ENCODE data around the gene DENND4A. TPM values are rescaled to one million over a fixed set of nuclear protein-coding genes. Genes with fewer than 3 reads are reported as not detected.
A peak's percentile ranks its signal among the peaks of the same experiment; 100 is the strongest.

Gene DENND4A
- total RNA-seq, 1 experiment from 2014 or later = 6.2 TPM

DNA sequence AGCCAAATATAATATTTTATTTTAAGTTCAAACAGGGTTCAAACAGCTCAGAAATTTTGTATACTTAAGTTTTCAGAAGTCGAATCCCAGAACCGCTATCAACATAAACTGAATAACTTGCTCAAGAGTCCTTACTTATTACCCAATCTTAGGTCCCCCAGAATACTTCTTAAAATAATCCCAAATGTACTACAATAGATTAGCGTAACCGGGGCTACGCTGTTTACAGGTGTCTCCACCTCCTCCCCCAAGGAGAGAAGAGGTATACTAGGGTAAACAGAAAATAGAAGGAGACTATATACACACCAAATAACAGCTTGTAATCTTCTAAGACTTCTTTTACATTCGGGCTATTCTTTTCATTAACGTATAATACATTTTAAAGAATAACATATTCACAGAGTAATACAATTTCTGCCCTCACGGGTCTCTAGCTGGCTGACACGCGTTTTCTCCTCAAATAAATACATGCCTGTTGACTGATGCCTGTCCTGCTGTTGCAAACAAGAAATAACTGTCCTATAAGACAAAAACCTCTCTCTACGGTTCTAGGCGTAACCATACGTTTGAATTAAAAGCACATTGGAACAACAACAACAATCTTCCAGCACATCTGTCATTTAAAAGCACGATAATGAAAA, 1.3 kb downstream of the DENND4A start:
- intact Hi-C loops (cut with micrococcal nuclease) = no loop called here
- ATAC-seq = no peak
- Histone ChIP-seq H3K9me2 (replicated peaks; ENCODE audit: low read length) (no peaks in the 10 kb centered on the region), H3K27me3 (ENCODE audit: low read length) (no peaks in the 10 kb centered on the region), H3K27ac (ENCODE audit: low read length) (no peak overlapping the region), H2AFZ (ENCODE audit: low read length) (peak overlapping the region; percentile 42), H3F3A (ENCODE audit: low read length, unreplicated experiment) (no peaks in the 10 kb centered on the region), H3K9ac (ENCODE audit: low read length) (peak overlapping the region; percentile 55), H3K79me2 (ENCODE audit: low read length) (peaks cover 29% of the 10 kb centered on the region), H3K9me3 (ENCODE audit: low read length) (no peaks in the 10 kb centered on the region), H3K36me3 (ENCODE audit: low read depth, low read length) (no peaks in the 10 kb centered on the region), H3K4me3 (ENCODE audit: low read length) (peak overlapping the region; percentile 88), H3K4me2 (ENCODE audit: low read length) (peak overlapping the region; percentile 85), H4K20me1 (ENCODE audit: low read length) (no peaks in the 10 kb centered on the region), H3K4me1 (ENCODE audit: insufficient read depth, low read length) (peaks cover 12% of the 10 kb centered on the region)
- TSS peak; percentile 58 for BruUV-seq (replicated peaks)
- CTCF ChIA-PET = interaction anchor here (0.7 kb wide), 1 partner anchor 44 kb away, joined by 4 read pairs; no protein-coding TSS in a partner anchor
- POLR2A ChIA-PET (ENCODE audit: unreplicated experiment) = interaction anchor here (0.6 kb wide), 1 partner anchor 82 kb away, joined by 3 read pairs; no protein-coding TSS in a partner anchor
- TF ChIP-seq EZH2 (IDR thresholded peaks at IDR 0.05; ENCODE audit: low read length, unreplicated experiment) = no peak
- no peak for TF ChIP-seq EZH2phosphoT487 (IDR thresholded peaks at IDR 0.05; ENCODE audit: borderline replicate concordance, low read length)
- no peak for TF ChIP-seq CTCF (conservative IDR thresholded peaks at IDR 0.05; ENCODE audit: low read depth, low read length)
- peak; percentile 10 for DNase-seq

- H3K4me3 ChIP-seq (ENCODE audit: low read length) = peak overlapping the region; percentile 88; the same call in 1 of the 2 replicates
- no peaks in the 10 kb centered on the region for H3K9me2 ChIP-seq (replicated peaks; ENCODE audit: low read length)
- H3K27ac ChIP-seq (ENCODE audit: low read length) = no peak overlapping the region
- no peak overlapping the region for H3K9ac ChIP-seq (ENCODE audit: low read length)
- no peaks in the 10 kb centered on the region for H3K36me3 ChIP-seq (ENCODE audit: low read depth, low read length)
- H3K79me2 ChIP-seq (ENCODE audit: low read length) = peaks cover 31% of the 10 kb centered on the region
- DNase-seq (no peak), ATAC-seq (no peak)
- ChIA-PET CTCF (no interaction called here), POLR2A (ENCODE audit: unreplicated experiment) (interaction anchor here (0.6 kb wide), 1 partner anchor 81 kb away, joined by 3 read pairs; no protein-coding TSS in a partner anchor)
- H3K4me2 ChIP-seq (ENCODE audit: low read length) = peak overlapping the region; percentile 85
- no peaks in the 10 kb centered on the region for H3K27me3 ChIP-seq (ENCODE audit: low read length)
- H3F3A ChIP-seq (ENCODE audit: low read length, unreplicated experiment) = no peaks in the 10 kb centered on the region
- BruUV-seq (replicated peaks) = no TSS peak
- TF ChIP-seq EZH2 (IDR thresholded peaks at IDR 0.05; ENCODE audit: low read length, unreplicated experiment) (no peak), CTCF (conservative IDR thresholded peaks at IDR 0.05; ENCODE audit: low read depth, low read length) (no peak), EZH2phosphoT487 (IDR thresholded peaks at IDR 0.05; ENCODE audit: borderline replicate concordance, low read length) (no peak)
- intact Hi-C loops (cut with micrococcal nuclease) = loop anchor here (5.0 kb wide), 1 partner anchor 53 kb away; no protein-coding TSS in a partner anchor
- H2AFZ ChIP-seq (ENCODE audit: low read length) = no peak overlapping the region
- H3K4me1 ChIP-seq (ENCODE audit: insufficient read depth, low read length) = peaks cover 12% of the 10 kb centered on the region
- H3K9me3 ChIP-seq (ENCODE audit: low read length) = no peaks in the 10 kb centered on the region
- no peaks in the 10 kb centered on the region for H4K20me1 ChIP-seq (ENCODE audit: low read length)
Observed at GRCh38 chr15:65789759-65790425, 2.2 kb downstream of the DENND4A start.

DNA sequence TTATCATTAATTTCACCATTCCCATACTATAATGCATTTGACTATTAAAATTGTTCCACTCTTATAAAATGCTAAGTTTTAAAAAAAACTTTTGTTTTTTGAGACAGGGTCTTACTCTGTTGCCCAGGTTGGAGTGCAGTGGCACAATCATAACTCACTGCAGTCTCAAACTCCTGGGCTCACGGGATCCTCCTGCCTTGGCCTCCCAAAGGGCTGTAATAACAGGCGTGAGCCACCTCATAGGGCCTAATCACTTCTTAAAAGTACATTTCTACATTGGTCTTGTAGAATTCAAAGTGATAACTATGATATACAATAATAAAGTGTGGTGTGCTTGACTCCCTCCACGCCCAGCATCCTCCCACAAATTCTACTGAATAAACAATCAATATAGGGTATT, 3.0 kb downstream of the DENND4A start:
- intact Hi-C loops (cut with micrococcal nuclease) = loop anchor here (5.0 kb wide), 1 partner anchor 52 kb away; no protein-coding TSS in a partner anchor
- no TSS peak for BruUV-seq (replicated peaks)
- ATAC-seq = no peak

More for the DNA sequence above, 3.0 kb downstream of the DENND4A start:
- Histone ChIP-seq H3K9ac (ENCODE audit: low read length) (no peak overlapping the region), H3F3A (ENCODE audit: low read length, unreplicated experiment) (no peaks in the 10 kb centered on the region), H3K4me2 (ENCODE audit: low read length) (no peak overlapping the region), H2AFZ (ENCODE audit: low read length) (no peak overlapping the region), H4K20me1 (ENCODE audit: low read length) (no peaks in the 10 kb centered on the region), H3K27ac (ENCODE audit: low read length) (no peak overlapping the region), H3K4me1 (ENCODE audit: insufficient read depth, low read length) (peaks cover 12% of the 10 kb centered on the region), H3K4me3 (ENCODE audit: low read length) (no peak overlapping the region), H3K36me3 (ENCODE audit: low read depth, low read length) (no peaks in the 10 kb centered on the region), H3K9me2 (replicated peaks; ENCODE audit: low read length) (no peaks in the 10 kb centered on the region), H3K9me3 (ENCODE audit: low read length) (no peaks in the 10 kb centered on the region), H3K27me3 (ENCODE audit: low read length) (no peaks in the 10 kb centered on the region), H3K79me2 (ENCODE audit: low read length) (peaks cover 31% of the 10 kb centered on the region)
- CTCF ChIA-PET = no interaction called here
- TF ChIP-seq CTCF (conservative IDR thresholded peaks at IDR 0.05; ENCODE audit: low read depth, low read length) = no peak
- TF ChIP-seq EZH2 (IDR thresholded peaks at IDR 0.05; ENCODE audit: low read length, unreplicated experiment) = no peak
- no peak for TF ChIP-seq EZH2phosphoT487 (IDR thresholded peaks at IDR 0.05; ENCODE audit: borderline replicate concordance, low read length)
- DNase-seq = no peak
- POLR2A ChIA-PET (ENCODE audit: unreplicated experiment) = no interaction called here
